Body of pancreas (tissue), 4 donors: Measurements from ENCODE around the gene NDUFS8. TPM values are rescaled to one million over a fixed set of nuclear protein-coding genes. Genes with fewer than 3 reads are reported as not detected.

Experiments
- ATAC-seq: fragments of 150-250 bp; one replicate; pipeline ENCODE4 v1.9.1; 2016
- DNase-seq, 4 donors: peaks; one replicate each; pipeline ENCODE4 v3.0.0-alpha.2; 2019
- H3K27ac ChIP-seq, 4 donors: fragments of 200-600 bp; sonication (generic); 1 replicate in 3 of 4; 2 replicates in 1 of 4; pipeline versions ENCODE4 v1.5.1 to v1.6.1; 2016 to 2019; ENCODE audit warnings: mild to moderate bottlenecking in 1 of 4, mixed read lengths in 1 of 4, moderate library complexity in 1 of 4
- H3K27me3 ChIP-seq, 2 donors: fragments of 200-600 bp; sonication (generic); one replicate each; pipeline ENCODE4 v1.6.0; 2016; ENCODE audit warnings: mild to moderate bottlenecking in 1 of 2
- H3K36me3 ChIP-seq, 2 donors: fragments of 200-600 bp; sonication (generic); replicated peaks in 1 of 2; 2 replicates each; pipeline ENCODE4 v1.5.1; 2016; ENCODE audit warnings: low read depth in 2 of 2; ENCODE audit not compliant: insufficient read depth in 1 of 2
- H3K4me1 ChIP-seq: fragments of 200-600 bp; sonication (generic); one replicate; pipeline ENCODE4 v1.6.0; 2016
- H3K4me3 ChIP-seq, 2 donors: fragments of 200-600 bp; sonication (generic); 1 replicate in 1 of 2; 2 replicates in 1 of 2; pipeline ENCODE4 v1.5.1; 2016 to 2019
- H3K9me3 ChIP-seq, 3 donors: fragments of 200-600 bp; sonication (generic); 1 replicate in 2 of 3; 2 replicates in 1 of 3; pipeline ENCODE4 v1.5.1; 2016
- POLR2A ChIP-seq, 3 donors: fragments of 450-650 bp; IDR thresholded peaks; one replicate each; pipeline ENCODE4 v1.6.1; 2016; ENCODE audit warnings: antibody characterized with exemption in 3 of 3, mild to moderate bottlenecking in 2 of 3
- WGBS, 2 donors: methylation state at CpG; one replicate each; pipeline ENCODE4 v1.1.5; 2017; 5-methylcytosine and 5-hydroxymethylcytosine counted together
- intact Hi-C: fragments of 100-400 bp; cut with DNase I; formaldehyde crosslinking; loops from one replicate; pipeline ENCODE4 v1.15.1; 2023
- microRNA-seq, 2 donors: library from miRNA; unstranded; fragments of <30 nt; microRNA quantifications; one replicate each; pipeline ENCODE4, GENCODE V29; 2016; ENCODE audit warnings: borderline number of aligned reads in 2 of 2, borderline replicate concordance in 2 of 2
- small RNA-seq: library from RNA; depleted of rRNA; stranded (forward); fragments of <200 nt; gene quantifications from one replicate; pipeline ENCODE3, GENCODE V24; 2016
- total RNA-seq, 2 donors: library from RNA; depleted of rRNA; stranded (reverse); fragments of >200 nt; gene quantifications; one replicate each; pipeline ENCODE4 v1.1.0, GENCODE V29; 2016
- TF ChIP-seq, protein P1 (sequence below), 7 experiments: fragments of 450-650 bp in 4 of 7; fragments of 200-600 bp in 3 of 7; sonication (generic) in 3 of 7; IDR thresholded peaks; one replicate each; pipeline ENCODE4 v1.5.1; 2016 to 2019; ENCODE audit warnings: antibody characterized with exemption in 7 of 7

The NDUFS8 gene
- total RNA-seq, 2 donors from 2014 or later, result 108 to 109 TPM

DNA sequence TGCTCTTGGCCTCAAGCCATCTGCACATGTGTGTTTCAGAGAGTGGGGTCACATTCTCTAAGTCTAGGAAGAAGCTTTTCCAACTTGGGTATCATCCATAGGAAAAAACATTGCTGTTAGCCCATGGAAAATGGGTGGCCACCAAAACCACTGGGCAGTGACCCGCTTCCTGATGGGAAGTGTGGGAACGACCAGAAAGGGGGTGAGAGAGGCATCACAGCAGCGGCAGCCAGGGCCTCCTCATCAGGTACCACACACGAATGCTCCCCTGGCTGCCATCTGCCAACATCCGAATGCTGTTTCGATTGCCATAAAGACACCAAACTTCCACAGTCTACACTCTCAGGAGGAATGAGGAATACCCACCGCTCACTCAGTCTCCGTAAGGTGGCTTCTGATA, 50.4 kb downstream of the NDUFS8 start:
- no peak for ATAC-seq
- Histone ChIP-seq H3K27ac (peak overlapping the region; percentile 43 to 69 (median 48)), H3K9me3 (no peaks in the 10 kb centered on the region), H3K27me3 (no peaks in the 10 kb centered on the region), H3K36me3 (no peaks in the 10 kb centered on the region), H3K4me3 (no peak overlapping the region), H3K4me1 (peaks cover 50% of the 10 kb centered on the region)
- intact Hi-C loops, result no loop called here
- DNase-seq, result no peak
- WGBS, 2 donors, result 91 to 93% methylated on average over 7 to 8 of the region's 8 CpGs
- TF ChIP-seq, protein P1, sequence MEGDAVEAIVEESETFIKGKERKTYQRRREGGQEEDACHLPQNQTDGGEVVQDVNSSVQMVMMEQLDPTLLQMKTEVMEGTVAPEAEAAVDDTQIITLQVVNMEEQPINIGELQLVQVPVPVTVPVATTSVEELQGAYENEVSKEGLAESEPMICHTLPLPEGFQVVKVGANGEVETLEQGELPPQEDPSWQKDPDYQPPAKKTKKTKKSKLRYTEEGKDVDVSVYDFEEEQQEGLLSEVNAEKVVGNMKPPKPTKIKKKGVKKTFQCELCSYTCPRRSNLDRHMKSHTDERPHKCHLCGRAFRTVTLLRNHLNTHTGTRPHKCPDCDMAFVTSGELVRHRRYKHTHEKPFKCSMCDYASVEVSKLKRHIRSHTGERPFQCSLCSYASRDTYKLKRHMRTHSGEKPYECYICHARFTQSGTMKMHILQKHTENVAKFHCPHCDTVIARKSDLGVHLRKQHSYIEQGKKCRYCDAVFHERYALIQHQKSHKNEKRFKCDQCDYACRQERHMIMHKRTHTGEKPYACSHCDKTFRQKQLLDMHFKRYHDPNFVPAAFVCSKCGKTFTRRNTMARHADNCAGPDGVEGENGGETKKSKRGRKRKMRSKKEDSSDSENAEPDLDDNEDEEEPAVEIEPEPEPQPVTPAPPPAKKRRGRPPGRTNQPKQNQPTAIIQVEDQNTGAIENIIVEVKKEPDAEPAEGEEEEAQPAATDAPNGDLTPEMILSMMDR (IDR thresholded peaks at IDR 0.05), result no peak
- TF ChIP-seq POLR2A (IDR thresholded peaks at IDR 0.05), result no peak

- peak overlapping the region; percentile 43 to 69 (median 48) for H3K27ac ChIP-seq
Observed at GRCh38 chr11:68081691-68082090, 51.2 kb downstream of the NDUFS8 start.

DNA sequence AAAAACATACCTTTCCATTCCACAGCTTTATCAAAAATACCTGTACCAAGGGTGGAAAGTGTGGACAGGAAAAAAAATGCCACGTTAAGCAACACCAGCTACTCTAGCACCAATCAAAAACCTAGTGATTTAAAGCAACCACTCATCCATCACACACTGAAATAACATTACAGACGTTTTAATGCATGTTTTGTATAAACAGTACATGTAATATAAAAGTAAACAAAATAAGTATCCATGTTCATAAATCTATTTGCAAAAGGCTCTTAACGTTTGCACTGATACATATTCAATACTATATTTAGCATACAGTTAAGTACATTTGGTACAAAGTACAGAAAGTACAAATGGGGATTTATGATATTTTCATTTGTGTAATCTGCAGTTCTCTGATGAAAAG, 52.0 kb downstream of the NDUFS8 start:
- Histone ChIP-seq H3K27ac (peak overlapping the region in 3 of 4 donors; percentile 43 to 69 (median 50)), H3K36me3 (no peaks in the 10 kb centered on the region), H3K27me3 (no peaks in the 10 kb centered on the region), H3K9me3 (no peaks in the 10 kb centered on the region), H3K4me3 (no peak overlapping the region), H3K4me1 (peaks cover 40% of the 10 kb centered on the region)
- intact Hi-C loops, result no loop called here
- TF ChIP-seq POLR2A (IDR thresholded peaks at IDR 0.05), result no peak
- TF ChIP-seq, protein P1 (IDR thresholded peaks at IDR 0.05), result no peak
- WGBS, 2 donors, result 7 to 21% methylated on average over 3 of the region's 3 CpGs
- DNase-seq (no peak), ATAC-seq (no peak)

More at GRCh38 chr11:68081691-68082090, 51.2 kb downstream of the NDUFS8 start:
- Histone ChIP-seq H3K9me3 (no peaks in the 10 kb centered on the region), H3K4me1 (peaks cover 48% of the 10 kb centered on the region), H3K36me3 (no peaks in the 10 kb centered on the region), H3K4me3 (no peak overlapping the region), H3K27me3 (no peaks in the 10 kb centered on the region)
- whole genome bisulfite sequencing, 2 donors, result 24 to 31% methylated on average over 9 of the region's 9 CpGs
- TF ChIP-seq, protein P1 (IDR thresholded peaks at IDR 0.05), result peak in 1 of 7 experiments; percentile 19
- peak in 1 of 3 donors; percentile 5 for TF ChIP-seq POLR2A (IDR thresholded peaks at IDR 0.05)
- DNase-seq (peak; percentile 71 to 85 (median 84)), ATAC-seq (peak; percentile 90)
- intact Hi-C loops, result no loop called here

- WGBS, 2 donors, result 30 to 43% methylated on average over 3 of the region's 3 CpGs
- Histone ChIP-seq H3K27me3 (no peaks in the 10 kb centered on the region), H3K27ac (peak overlapping the region in 2 of 4 donors; percentile 17 to 41), H3K4me1 (peaks cover 32% of the 10 kb centered on the region), H3K9me3 (no peaks in the 10 kb centered on the region), H3K4me3 (no peak overlapping the region), H3K36me3 (no peaks in the 10 kb centered on the region)
- TF ChIP-seq, protein P1 (IDR thresholded peaks at IDR 0.05), result no peak
- no peak for TF ChIP-seq POLR2A (IDR thresholded peaks at IDR 0.05)
- ATAC-seq, result no peak
- no peak for DNase-seq
- intact Hi-C loops, result no loop called here
Observed at GRCh38 chr11:68083517-68083916, 53.0 kb downstream of the NDUFS8 start.

Small RNA genes within 50 kb of the gene (microRNA-seq; reads per million reads assigned to microRNA genes)
- 0 reads per million in 2 donors for gene MIR4691
- 0 reads per million in 2 donors for gene MIR6753
- gene MIR7113, result 0 to 2.3 reads per million in 2 donors

Small RNA genes within 50 kb of the gene (small RNA-seq; reads per million reads assigned to genes)
- not detected for gene MIR6753

Other genes starting within 250 kb of the NDUFS8 start
- 10 to 100 TPM; 33.9 to 40.5 TPM for gene UNC93B1, start 26.6 kb upstream of the NDUFS8 start, total RNA-seq
- 10 to 100 TPM; 15.2 to 18.4 TPM for gene ALDH3B1, start 20.4 kb upstream of the NDUFS8 start, total RNA-seq
- 100 to 1,000 TPM; 488 to 798 TPM for gene TCIRG1, start 8.3 kb downstream of the NDUFS8 start, total RNA-seq
- 10 to 100 TPM; 72.1 to 92.6 TPM for gene CHKA, start 90.7 kb downstream of the NDUFS8 start, total RNA-seq
- 10 to 100 TPM; 30.0 to 32.2 TPM for gene KMT5B, start 182.6 kb downstream of the NDUFS8 start, total RNA-seq
- gene C11orf24, start 241.3 kb downstream of the NDUFS8 start, total RNA-seq, result 10 to 100 TPM in 1 of 2 donors, 1 to 10 TPM in 1; 8.2 to 14.3 TPM